ENCODE measurements around the gene KCMF1.

Gene KCMF1

GRCh38 chr2:85088921-85089320 lies 118.0 kb downstream of the KCMF1 start:
- no peak for DNase-seq

- no peak for DNase-seq
Measured at GRCh38 chr2:85089585-85089984, 118.6 kb downstream of the KCMF1 start.

GRCh38 chr2:85091838-85092237 lies 120.9 kb downstream of the KCMF1 start:
- DNase-seq: no peak

- no peak for DNase-seq
Measured at GRCh38 chr2:85095094-85095493, 124.1 kb downstream of the KCMF1 start.

- no peak for DNase-seq
Measured at GRCh38 chr2:85096616-85097015, 125.7 kb downstream of the KCMF1 start.

GRCh38 chr2:85104228-85104627 lies 133.3 kb downstream of the KCMF1 start:
- no peak for DNase-seq

- no peak for DNase-seq
Measured at GRCh38 chr2:85106489-85107180, 135.7 kb downstream of the KCMF1 start.

Data from NCI-H748 treated with DMSO at 0.1 percent for 48 hours (cell line).